Prostate gland (tissue), 2 donors: ENCODE measurements around the gene NPR3.

ENCODE experiments used
- POLR2A ChIP-seq: fragments of 450-650 bp; IDR thresholded peaks from one replicate; pipeline ENCODE4 v1.6.1; 2016; ENCODE audit warnings: antibody characterized with exemption, mild to moderate bottlenecking
- TF ChIP-seq, protein P1 (sequence below), 4 experiments: fragments of 200-600 bp in 2 of 4; fragments of 450-650 bp in 2 of 4; sonication (generic) in 2 of 4; IDR thresholded peaks; 1 replicate in 3 of 4; 2 replicates in 1 of 4; pipeline ENCODE4 v1.5.1; 2016 to 2019; ENCODE audit warnings: antibody characterized with exemption in 4 of 4, mild to moderate bottlenecking in 2 of 4, moderate library complexity in 2 of 4

GRCh38 chr5:32767948-32768467 is 56.9 kb downstream of the NPR3 start:
- TF ChIP-seq, protein P1, sequence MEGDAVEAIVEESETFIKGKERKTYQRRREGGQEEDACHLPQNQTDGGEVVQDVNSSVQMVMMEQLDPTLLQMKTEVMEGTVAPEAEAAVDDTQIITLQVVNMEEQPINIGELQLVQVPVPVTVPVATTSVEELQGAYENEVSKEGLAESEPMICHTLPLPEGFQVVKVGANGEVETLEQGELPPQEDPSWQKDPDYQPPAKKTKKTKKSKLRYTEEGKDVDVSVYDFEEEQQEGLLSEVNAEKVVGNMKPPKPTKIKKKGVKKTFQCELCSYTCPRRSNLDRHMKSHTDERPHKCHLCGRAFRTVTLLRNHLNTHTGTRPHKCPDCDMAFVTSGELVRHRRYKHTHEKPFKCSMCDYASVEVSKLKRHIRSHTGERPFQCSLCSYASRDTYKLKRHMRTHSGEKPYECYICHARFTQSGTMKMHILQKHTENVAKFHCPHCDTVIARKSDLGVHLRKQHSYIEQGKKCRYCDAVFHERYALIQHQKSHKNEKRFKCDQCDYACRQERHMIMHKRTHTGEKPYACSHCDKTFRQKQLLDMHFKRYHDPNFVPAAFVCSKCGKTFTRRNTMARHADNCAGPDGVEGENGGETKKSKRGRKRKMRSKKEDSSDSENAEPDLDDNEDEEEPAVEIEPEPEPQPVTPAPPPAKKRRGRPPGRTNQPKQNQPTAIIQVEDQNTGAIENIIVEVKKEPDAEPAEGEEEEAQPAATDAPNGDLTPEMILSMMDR (IDR thresholded peaks at IDR 0.05) = no peak
- no peak for TF ChIP-seq POLR2A
